GM04504 (cell line): ENCODE data around the gene ARHGEF4.

Experiments
- DNase-seq: peaks from one replicate; pipeline ENCODE4 v3.0.0-alpha.2; 2012; ENCODE audit warnings: low read depth

Gene ARHGEF4

DNA sequence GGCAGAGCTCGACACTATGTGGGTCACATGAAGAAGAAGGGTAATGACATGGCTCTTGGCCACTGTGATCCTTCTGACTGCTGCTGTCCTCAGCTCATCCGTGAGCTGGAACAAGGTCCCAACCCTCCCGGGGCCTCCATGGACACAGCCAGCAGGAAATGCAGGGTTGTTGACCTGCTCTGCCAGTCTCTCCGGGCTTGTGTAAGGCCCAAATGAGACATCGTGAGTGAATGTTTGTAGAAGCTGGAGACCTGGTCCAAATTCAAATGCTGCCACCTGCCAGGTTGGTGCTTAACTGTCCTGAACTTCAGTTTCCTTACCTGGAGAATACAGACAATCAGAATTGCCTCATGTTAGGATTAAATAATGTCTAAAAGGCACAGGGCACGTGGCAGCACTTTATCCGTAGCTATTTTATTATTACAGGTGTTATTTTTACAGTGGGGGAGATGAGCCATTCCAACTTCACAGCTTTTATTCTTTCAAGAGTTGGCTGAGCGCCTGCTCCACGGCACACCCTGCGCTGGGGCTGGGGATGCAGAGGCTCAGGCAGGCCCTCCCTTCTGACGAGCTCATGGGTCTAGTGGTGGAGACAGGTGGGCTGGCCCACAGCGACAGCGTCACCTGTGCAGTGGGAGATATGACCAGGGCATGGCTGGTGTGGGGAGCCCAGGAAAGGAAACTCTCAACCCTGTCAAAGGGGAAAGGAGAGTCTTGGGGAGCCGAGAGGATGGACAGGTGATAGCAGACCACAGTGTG is 15.1 kb downstream of the ARHGEF4 start:
- no peak for DNase-seq

DNA sequence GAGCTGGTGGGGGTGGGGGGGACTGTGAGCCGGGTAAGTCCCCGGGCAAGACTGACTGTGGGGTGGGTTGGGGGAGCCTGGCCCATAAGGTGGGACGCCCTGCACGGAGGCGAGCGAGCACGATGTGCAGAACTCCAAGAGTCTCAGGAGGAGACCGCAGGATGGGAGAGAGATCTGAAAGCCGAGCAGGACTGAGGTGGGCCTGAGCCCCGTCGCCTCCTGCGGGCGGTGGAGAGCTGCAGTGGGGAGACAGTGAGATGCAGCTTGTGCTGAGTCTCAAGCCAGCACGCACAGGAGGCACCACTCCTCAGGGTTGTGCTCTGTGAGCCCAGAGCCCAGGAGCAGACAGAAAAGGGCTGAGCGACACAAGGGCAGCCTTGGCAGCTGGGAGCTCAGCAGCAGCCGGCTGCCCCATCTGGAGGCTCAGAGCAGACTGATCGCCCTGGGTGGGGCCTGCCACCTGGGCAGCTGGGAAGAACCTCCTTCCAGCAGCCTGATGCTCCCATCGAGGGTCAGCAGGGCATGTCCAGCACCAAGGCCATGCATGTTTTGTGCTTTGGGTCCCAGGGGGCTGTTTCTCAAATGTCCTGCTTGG is 15.9 kb downstream of the ARHGEF4 start:
- no peak for DNase-seq

GRCh38 chr2:130853391-130853790 is 16.7 kb downstream of the ARHGEF4 start:
- no peak for DNase-seq

DNA sequence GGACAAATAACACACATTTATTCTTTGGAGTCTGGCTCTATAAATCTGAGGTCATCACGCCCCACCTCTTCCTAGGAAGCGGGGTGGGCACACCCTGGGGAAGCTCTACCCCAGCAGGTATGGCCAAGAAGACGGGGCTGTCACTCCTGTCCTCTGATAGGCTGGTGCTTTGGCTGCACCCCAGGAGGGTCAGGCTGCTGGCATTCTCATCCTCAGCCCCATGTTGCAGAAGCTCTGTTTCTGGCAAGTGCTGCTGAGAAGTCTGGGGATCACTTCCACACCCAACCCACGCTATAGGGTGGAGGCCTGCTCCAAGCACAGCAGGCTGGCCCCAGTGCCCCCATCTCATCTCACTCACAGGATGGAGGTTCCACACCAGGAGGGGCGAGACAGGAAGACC is 17.6 kb downstream of the ARHGEF4 start:
- no peak for DNase-seq

DNA sequence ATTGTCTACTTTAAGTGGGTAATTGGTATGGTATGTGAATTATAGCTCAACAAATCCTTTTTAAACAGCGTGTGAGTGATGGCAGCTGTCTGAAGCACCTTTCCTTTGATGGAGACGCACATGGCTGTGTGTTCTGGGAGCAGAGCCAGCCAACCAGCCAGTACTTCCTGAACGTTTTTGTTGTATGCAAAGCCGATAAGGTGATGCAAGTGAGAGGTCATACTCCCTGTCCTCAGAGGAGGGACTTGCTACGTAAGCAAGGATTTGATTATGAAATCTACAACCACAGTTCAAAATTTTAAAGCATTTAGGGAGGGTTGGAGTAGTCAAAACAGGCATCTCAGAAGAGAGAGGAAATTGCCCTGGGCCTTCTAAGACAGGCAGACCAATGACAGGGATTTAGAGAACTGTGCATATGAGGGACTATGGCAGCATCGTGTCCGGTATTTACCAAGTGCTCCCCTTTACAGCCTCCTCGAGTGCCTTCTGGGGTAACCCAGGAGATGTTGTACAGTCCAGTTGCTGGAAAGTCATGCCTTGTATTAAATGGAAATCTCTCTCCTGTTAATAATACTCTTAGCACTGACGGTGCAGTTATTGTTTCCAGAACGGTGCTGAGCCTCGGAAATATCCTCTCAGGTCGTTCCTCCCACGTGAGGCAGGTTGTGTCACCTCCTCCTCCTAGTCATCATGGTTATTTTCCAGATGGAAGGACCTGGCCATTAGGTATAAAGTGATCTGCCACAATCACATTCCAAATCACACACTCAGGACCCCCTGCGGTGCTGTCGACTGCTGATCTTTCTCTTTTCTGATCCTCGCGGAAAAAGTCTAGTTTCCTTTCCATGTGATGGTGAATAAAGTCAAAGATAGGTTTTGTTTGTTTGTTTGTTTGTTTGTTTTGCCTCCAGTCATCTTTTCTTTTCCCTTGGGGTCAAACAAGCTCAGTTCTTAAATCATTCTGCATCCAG is 28.4 kb downstream of the ARHGEF4 start:
- no peak for DNase-seq

GRCh38 chr2:130869441-130870160 is 32.9 kb downstream of the ARHGEF4 start:
- DNase-seq, result no peak

- DNase-seq, result no peak
These were observed 33.4 kb downstream of the ARHGEF4 start for GRCh38 chr2:130870161-130870485.

DNA sequence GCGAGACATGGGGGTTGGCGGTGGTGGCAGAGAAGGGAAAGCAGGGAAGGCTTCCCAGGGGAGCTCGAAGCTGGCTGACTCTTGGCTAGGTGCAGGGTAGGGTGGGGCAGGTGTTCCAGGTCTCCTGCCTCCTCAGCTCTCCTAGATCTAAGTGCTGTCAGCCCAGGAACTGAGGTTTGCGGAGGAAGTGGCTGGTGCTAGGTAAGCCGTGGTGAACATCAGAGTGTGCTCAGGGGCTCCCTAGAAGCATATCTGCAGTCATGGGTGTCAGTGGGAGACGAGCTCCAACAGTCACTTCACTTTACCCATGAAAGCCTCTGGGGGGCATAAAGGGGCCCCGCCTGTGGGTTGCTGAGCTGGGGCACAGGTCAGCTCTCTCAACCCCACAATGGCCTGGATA is 34.1 kb downstream of the ARHGEF4 start:
- DNase-seq, result no peak

GRCh38 chr2:130871843-130872740 is 35.4 kb downstream of the ARHGEF4 start:
- DNase-seq, result no peak

GRCh38 chr2:130872741-130873125 is 36.0 kb downstream of the ARHGEF4 start:
- no peak for DNase-seq

- DNase-seq, result peak; percentile 34
These were observed 37.1 kb downstream of the ARHGEF4 start for GRCh38 chr2:130873700-130874346.

- no peak for DNase-seq
These were observed 37.8 kb downstream of the ARHGEF4 start for GRCh38 chr2:130874512-130874911.

GRCh38 chr2:130875935-130876334 is 39.2 kb downstream of the ARHGEF4 start:
- DNase-seq, result no peak

DNA sequence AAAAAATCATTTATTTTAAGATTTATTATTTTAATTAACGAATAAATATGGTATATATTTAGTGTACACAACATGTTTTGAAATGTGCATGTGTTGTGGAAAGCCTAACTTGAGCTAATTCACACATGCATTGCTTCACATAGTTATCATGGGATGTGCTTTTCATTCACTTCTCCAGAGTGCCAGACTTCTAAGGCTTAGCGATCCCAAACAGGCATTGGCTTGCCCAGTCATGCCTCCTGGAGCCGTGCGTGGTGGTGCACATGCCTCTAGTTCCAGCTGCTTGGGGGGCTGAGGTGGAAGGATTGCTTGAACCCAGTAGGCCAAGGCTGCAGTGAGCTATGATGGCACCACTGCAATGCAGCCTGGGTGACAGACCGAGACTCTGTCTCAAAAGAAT is 40.5 kb downstream of the ARHGEF4 start:
- DNase-seq, result no peak

- no peak for DNase-seq
These were observed 41.6 kb downstream of the ARHGEF4 start for GRCh38 chr2:130878316-130878715.

DNA sequence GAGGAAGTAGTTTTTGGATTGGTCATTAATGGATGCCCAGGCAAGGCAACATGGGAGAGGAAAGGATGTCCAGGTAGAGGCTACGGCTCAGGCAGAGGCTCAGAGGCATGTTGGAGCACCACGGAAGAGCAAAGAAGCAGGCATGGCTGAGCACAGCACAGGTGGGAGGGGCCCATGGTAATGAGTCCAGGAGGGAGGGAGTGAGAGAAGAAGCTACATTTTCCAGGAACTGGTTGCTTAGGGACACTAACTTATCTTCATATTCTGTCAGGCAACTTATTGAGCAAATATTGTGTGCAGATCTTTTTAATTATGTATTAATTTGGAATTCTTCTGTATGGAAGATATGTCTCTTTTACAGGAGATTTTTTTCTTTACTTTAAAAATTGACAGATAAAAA is 42.2 kb downstream of the ARHGEF4 start:
- no peak for DNase-seq

DNA sequence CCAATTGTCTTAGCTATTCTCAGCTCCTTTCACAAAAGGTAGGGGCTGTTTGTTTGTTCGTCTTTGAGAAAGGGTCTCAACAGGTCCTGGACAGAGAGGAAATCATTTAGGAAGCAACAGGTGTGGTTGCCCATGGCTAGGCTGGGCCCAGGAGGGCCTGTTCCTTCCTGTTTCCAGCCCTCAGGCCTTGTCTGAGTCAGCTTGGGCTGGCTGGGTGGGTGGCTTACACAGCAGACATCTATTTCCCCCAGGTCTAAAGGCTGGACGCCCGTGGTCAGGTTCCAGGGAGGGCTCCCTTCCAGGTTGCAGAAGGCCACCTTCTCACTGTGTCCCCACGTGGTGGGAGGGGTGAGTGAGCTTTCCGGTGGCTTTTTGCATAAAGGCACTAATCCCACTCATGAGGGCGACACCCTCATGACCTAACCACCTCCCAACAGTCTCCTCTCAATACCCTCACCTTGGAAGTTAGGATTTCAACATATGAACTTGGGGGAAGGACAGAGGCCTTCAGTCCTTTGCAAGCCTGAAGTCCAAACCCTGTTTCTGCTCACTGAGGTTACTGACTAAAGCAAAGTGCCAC is 45.5 kb downstream of the ARHGEF4 start:
- DNase-seq, result no peak

DNA sequence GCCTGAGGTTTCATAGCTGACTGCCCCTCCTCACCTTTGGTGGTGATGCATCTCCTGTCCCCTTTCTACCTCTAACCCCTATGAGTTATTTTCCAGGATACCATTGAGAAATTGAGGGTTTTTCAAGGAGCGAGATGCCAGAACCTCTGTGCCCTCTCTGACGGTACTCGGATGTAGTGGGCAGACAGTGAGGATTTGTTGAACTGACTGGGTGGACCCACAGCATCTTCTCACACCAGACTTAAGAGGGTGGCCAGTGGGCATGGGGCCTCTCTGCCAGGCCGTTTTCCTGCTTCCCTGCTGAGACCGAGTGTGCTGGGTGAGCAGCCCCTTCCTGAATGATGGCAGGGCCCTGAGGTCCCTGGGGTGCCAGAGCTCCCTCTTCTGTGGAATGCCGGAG is 46.3 kb downstream of the ARHGEF4 start:
- DNase-seq, result no peak

- no peak for DNase-seq
These were observed 46.8 kb downstream of the ARHGEF4 start for GRCh38 chr2:130883496-130883895.

DNA sequence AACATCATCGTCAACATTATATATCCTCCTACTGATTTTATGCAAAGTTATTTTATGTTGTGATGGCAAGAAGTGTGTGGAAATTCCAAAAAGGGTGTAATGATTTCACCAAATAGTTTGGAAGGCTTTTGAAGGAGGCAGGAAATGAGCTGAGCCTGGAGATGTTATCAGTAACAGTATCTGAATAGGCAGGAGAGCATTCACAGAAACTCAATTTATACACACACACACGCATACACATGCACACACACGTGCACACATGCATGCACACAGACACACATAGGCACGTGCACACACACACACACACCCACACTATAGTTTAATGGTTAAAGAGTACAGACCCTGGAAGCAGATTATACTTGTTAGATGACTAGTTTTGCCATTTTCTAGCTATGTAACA is 47.3 kb downstream of the ARHGEF4 start:
- no peak for DNase-seq
